Measurements from ENCODE around the gene GRIA3.

The GRIA3 gene

GRCh38 chrX:123223409-123223808 is 39.3 kb downstream of the GRIA3 start:
- ChIA-PET POLR2A (no interaction called here), CTCF (no interaction called here)
- H3K4me3 ChIP-seq (ENCODE audit: low read depth, low read length): no peak overlapping the region
- no peaks in the 10 kb centered on the region for H3K36me3 ChIP-seq (ENCODE audit: control insufficient read depth in 2 of 2, insufficient read depth in 1 of 2, low read length in 2 of 2)
- H3K9me3 ChIP-seq (ENCODE audit: control insufficient read depth, insufficient read depth, low read depth, low read length): no peaks in the 10 kb centered on the region
- H3K27ac ChIP-seq (ENCODE audit: extremely low read depth, low read depth, low read length): no peak overlapping the region
- H3K4me1 ChIP-seq (ENCODE audit: control insufficient read depth, insufficient read depth, low read length): no peaks in the 10 kb centered on the region
- TF ChIP-seq TCF7L2 (IDR thresholded peaks at IDR 0.05; ENCODE audit: borderline replicate concordance, low read depth, low read length): no peak
- no peak for TF ChIP-seq SCRT2 (tag by site-specific recombination; IDR thresholded peaks at IDR 0.05)

- Histone ChIP-seq H3K9me3 (ENCODE audit: control insufficient read depth, insufficient read depth, low read depth, low read length) (no peaks in the 10 kb centered on the region), H3K36me3 (ENCODE audit: control insufficient read depth in 2 of 2, insufficient read depth in 1 of 2, low read length in 2 of 2) (no peaks in the 10 kb centered on the region), H3K4me1 (ENCODE audit: control insufficient read depth, insufficient read depth, low read length) (no peaks in the 10 kb centered on the region), H3K4me3 (ENCODE audit: low read depth, low read length) (no peak overlapping the region), H3K27ac (ENCODE audit: extremely low read depth, low read depth, low read length) (no peak overlapping the region)
- ChIA-PET POLR2A (no interaction called here), CTCF (no interaction called here)
- no peak for TF ChIP-seq ZNF157 (tag by site-specific recombination; IDR thresholded peaks at IDR 0.05)
- no peak for TF ChIP-seq ZNF473 (tag by site-specific recombination; IDR thresholded peaks at IDR 0.05)
- no peak for TF ChIP-seq IKZF3 (tag by site-specific recombination; IDR thresholded peaks at IDR 0.05)
- TF ChIP-seq ZNF768 (tag by site-specific recombination; IDR thresholded peaks at IDR 0.05): no peak
- no peak for TF ChIP-seq RBAK (tag by site-specific recombination; IDR thresholded peaks at IDR 0.05)
- TF ChIP-seq ZBTB7A (tag by site-specific recombination; IDR thresholded peaks at IDR 0.05; ENCODE audit: low read depth): no peak
- TF ChIP-seq AEBP2 (tag by site-specific recombination; IDR thresholded peaks at IDR 0.05; ENCODE audit: borderline replicate concordance): no peak
- TF ChIP-seq ATF2 (tag by site-specific recombination; IDR thresholded peaks at IDR 0.05; ENCODE audit: low read depth): no peak
- TF ChIP-seq BCL11B (tag by site-specific recombination; IDR thresholded peaks at IDR 0.05; ENCODE audit: low read depth): no peak
Measured at GRCh38 chrX:123223859-123224258, 39.8 kb downstream of the GRIA3 start.

GRCh38 chrX:123230798-123231197 is 46.7 kb downstream of the GRIA3 start:
- no peaks in the 10 kb centered on the region for H3K36me3 ChIP-seq (ENCODE audit: control insufficient read depth in 2 of 2, insufficient read depth in 1 of 2, low read length in 2 of 2)
- H3K27ac ChIP-seq (ENCODE audit: extremely low read depth, low read depth, low read length): no peak overlapping the region
- H3K9me3 ChIP-seq (ENCODE audit: control insufficient read depth, insufficient read depth, low read depth, low read length): no peaks in the 10 kb centered on the region
- CTCF ChIA-PET: no interaction called here
- POLR2A ChIA-PET: no interaction called here
- no peak overlapping the region for H3K4me3 ChIP-seq (ENCODE audit: low read depth, low read length)
- 0 out of 2 replicates have a peak, but pooled peaks cover 2% of the 10 kb centered on the region for H3K4me1 ChIP-seq (ENCODE audit: control insufficient read depth, insufficient read depth, low read length)
- TF ChIP-seq ZBTB44 (tag by site-specific recombination; IDR thresholded peaks at IDR 0.05): no peak
- TF ChIP-seq ELK4 (IDR thresholded peaks at IDR 0.05; ENCODE audit: borderline replicate concordance, low read depth, low read length): no peak
- no peak for TF ChIP-seq ZNF626 (tag by site-specific recombination; IDR thresholded peaks at IDR 0.05)
- TF ChIP-seq ZNF362 (tag by site-specific recombination; IDR thresholded peaks at IDR 0.05): no peak
